HuH-7.5 (cell line): ENCODE measurements around the gene KDM3B.
A peak's percentile ranks its signal among the peaks of the same experiment; 100 is the strongest.
"Not testable (repeated sequence)": the region's sequence is repeated elsewhere in the genome, so short reads cannot be mapped to it uniquely, and the experiment has no call there.

Experiments used
- DNase-seq: peaks from one replicate; pipeline ENCODE4 v3.0.0; 2011; ENCODE audit warnings: low spot score

Gene KDM3B

DNA sequence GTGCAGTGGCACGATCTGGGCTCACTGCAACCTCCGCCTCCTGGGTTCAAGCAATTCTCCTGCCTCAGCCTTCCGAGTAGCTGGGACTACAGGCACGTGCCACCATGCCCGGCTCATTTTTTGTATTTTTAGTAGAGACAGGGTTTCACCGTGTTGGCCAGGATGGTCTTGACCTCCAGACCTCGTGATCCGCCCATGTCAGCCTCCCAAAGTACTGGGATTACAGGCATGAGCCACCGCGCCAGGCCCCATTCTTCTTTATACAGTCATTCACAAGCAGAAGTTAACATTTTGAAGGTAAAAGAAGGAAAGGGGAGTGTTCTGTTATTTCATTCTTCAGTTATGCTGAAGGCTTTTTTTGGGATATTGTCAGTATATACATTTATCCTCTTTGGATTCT is 37.4 kb downstream of the KDM3B start:
- DNase-seq, result not testable (repeated sequence)

GRCh38 chr5:138391859-138392386 is 39.4 kb downstream of the KDM3B start:
- no peak for DNase-seq

DNA sequence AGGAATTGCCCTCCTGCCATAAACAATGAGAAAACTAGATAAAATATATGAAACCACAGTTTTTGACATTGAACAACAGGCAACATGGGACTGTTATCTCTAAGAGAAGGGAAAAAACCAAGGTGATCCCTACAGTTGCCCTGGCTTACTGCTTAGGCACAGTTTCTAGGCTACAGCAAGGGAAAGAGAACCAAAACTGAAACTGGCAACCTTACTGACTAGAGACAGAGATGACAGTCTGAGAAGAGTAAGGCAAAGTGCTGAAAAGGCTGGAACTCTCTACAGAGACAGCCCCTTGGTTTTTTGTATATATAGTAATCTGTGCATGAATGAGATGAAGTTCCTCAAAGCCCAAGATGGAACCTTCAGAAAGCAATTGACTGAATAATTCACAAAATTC is 50.2 kb downstream of the KDM3B start:
- no peak for DNase-seq

GRCh38 chr5:138408023-138408422 is 55.5 kb downstream of the KDM3B start:
- DNase-seq, result no peak

DNA sequence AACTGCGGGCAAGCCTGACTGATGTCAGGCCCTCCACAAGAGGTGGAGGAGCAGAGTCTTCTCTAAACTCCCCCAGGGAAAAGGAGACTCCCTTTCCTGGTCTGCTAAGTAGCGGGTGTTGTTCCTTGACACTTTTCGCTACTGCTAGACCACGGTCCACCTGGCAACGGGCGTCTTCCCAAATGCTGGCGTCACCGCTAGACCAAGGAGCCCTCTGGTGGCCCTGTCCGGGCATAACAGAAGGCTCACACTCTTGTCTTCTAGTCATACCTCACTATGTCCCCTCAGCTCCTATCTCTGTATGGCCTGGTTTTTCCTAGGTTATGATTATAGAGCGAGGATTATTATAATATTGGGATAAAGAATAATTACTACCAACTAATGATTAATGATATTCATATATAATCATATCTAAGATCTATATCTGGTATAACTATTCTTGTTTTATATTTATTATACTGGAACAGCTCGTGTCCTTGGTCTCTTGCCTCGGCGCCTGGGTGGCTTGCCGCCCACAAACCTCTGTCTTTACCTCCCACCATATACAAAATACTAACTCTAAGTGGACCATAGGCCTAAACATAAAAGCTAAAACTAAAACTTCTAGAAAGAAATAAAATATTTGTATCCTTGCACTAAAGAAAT is 58.6 kb downstream of the KDM3B start:
- DNase-seq, result not testable (repeated sequence)

- DNase-seq, result no peak
Measured at GRCh38 chr5:138418444-138418843, 66.0 kb downstream of the KDM3B start.

DNA sequence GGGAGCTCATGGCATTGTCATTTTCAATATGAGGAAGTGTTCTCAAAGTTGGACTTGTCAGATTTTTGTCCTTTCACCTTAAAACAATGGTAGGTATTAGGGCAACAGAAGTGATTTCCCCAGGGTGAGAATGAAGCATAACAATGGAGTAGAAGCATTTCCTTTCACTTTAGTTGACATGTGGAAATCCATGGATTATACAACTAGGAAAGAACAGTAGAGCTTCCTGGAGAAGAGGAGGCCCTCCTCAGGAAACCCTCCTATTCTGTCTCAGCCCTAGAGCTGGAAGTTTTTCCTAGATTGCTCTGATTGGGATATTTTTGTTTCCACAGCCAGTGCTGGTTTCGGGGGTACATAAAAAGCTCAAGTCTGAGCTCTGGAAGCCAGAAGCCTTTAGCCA is 72.6 kb downstream of the KDM3B start:
- DNase-seq, result no peak

- no peak for DNase-seq
Measured at GRCh38 chr5:138435943-138436342, 83.5 kb downstream of the KDM3B start.

DNA sequence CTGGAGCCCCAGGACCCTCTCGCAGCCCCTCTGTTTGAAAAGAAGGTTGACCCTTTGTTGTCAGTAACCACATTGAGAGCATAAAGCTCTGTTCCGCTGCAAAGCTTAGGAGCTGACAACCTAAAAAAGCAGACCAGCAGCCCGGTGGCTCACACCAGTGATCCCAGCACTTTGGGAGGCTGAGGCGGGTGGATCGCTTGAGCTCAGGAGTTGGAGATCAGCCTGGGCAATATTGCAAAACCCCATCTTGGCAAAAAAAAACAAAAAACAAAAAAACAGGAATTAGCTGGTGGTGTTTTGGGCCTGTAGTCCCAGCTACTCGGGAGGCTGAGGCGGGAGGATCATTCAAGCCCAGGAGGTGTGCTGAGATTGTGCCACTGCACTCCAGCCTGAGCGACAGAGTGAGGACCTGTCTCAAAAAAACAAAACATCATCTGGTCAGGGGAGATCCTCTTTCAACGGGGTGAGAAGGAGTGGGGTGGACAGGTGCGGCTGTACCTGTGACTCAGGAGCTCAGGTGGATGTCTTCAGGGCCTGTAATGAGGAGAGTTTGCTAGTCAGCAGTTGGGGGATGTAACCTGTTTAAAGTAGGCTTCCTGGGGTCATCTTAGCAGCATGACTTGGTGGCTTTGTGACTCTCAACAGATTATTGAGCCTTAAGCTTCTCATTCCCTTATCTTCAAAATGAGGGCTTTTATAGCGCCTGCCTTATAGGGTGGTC is 85.7 kb downstream of the KDM3B start:
- no peak for DNase-seq

DNA sequence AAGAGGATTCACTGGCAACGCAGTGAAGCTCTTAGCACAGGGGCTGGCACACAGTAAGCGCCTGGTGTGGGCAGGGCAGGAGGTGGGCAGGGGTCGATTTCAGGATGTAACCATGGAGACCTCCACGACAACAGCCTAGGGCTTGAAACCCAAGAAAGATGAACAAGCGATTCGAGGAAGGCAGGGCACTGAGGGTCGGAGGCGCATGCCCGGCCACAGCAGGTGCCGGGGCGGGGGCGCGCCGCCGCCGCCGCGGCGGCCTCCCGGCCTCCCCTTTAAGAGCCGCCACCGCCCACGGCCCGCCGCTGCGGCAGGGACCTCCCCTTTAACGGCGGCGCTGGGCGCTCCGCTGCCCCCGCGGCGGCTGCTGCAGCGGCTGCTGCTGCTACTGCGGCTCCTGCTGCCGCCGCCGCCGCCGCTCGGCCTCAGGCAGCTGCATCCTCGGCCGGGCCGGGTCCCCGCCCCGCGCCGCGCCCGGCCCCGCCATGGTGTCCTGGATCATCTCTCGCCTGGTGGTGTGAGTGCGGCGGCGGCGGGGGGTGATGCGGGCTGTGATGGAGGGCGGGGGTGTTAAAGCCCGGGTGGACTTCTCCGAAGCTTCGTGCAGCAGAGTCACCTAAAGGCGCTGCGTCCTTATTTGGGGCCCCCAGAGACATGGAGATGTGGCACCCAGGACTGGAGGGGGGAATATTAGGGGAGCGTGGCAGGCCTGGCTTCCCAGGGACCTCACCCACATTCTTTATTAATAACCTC is 86.4 kb downstream of the KDM3B start, which contains the start of gene REEP2:
REEP2 (plus strand) TSS at position 334 of the 753 bp plus-strand sequence; CDS start at position 486, 152 bp downstream.
- DNase-seq, result peak; percentile 60

- no peak for DNase-seq
Measured at GRCh38 chr5:138439477-138440158, 87.1 kb downstream of the KDM3B start.

- DNase-seq, result no peak
Measured at GRCh38 chr5:138440159-138441073, 87.9 kb downstream of the KDM3B start.

GRCh38 chr5:138441221-138441620 is 88.7 kb downstream of the KDM3B start:
- DNase-seq, result no peak

GRCh38 chr5:138444078-138444773 is 91.7 kb downstream of the KDM3B start:
- DNase-seq, result no peak

- no peak for DNase-seq
Measured at GRCh38 chr5:138444774-138445546, 92.5 kb downstream of the KDM3B start.

GRCh38 chr5:138445547-138446271 is 93.2 kb downstream of the KDM3B start:
- DNase-seq, result no peak

- no peak for DNase-seq
Measured at GRCh38 chr5:138448070-138448469, 95.6 kb downstream of the KDM3B start.

DNA sequence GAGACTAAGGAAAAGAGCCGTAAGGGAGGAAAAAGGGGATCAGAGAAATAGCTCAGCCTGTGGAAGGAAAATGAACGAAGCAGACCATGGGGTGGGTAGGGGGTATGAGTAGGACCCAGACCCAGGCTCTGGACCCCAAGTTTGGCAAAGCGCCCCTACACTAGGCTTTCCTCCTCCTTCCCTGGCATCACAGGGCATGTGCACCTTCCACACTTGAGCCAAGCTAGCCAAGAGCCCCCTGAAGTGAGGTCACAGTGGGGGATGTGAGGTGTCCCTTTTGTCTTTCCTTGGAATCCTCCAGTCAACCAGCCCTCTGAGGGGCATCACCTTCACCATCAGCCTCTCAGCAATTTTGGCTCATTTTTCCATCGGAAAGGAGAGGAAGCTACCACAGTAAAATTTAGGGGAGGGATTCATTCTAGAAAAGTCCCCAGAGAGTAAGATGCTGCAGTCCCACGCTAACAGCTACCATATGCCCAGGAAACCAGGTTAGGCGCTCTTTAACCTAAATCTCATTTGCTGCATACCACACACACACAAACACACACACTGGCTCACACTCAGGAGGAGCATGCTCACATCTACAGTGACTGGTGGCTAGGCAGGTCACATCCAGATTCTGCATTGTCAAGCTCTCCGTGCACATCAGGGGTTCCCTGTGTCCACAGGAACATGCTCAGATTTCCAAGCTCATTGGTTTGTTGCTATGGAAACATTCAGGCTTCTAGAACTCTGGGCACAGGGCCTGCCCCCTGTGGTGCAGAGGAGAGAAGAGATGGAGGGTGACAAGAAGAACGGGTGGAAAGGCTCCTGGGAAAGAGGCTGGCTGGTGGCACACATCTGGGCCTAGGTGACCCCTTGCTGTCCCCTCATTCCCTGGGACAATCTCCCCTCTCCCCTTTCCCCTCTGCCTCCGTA is 96.3 kb downstream of the KDM3B start:
- DNase-seq, result no peak
